GM12891 (cell line): ENCODE measurements around the gene NAA35.

Experiments used
- POLR2A ChIP-seq: IDR thresholded peaks from 2 replicates; pipeline ENCODE4 v1.6.1; 2011; ENCODE audit warnings: low read depth, low read length, control low read depth
- POLR2AphosphoS5 ChIP-seq: IDR thresholded peaks from 2 replicates; pipeline ENCODE4 v1.6.1; 2011; ENCODE audit warnings: low read depth, low read length, control low read depth
- TAF1 ChIP-seq: IDR thresholded peaks from 2 replicates; pipeline ENCODE4 v1.6.1; 2011; ENCODE audit warnings: low read depth, low read length, control low read depth

GRCh38 chr9:86021166-86021565, 80.2 kb downstream of the NAA35 start:
- no peak for TF ChIP-seq POLR2A
- no peak for TF ChIP-seq POLR2AphosphoS5
- no peak for TF ChIP-seq TAF1
